ENCODE data around the gene SMAD7.

SMAD7 gene

GRCh38 chr18:48959921-48960920 lies 9.5 kb upstream of the SMAD7 start:
- no peak for DNase-seq

GRCh38 chr18:48959551-48959920 lies 8.8 kb upstream of the SMAD7 start:
- no peak for DNase-seq

GRCh38 chr18:48958951-48959350 lies 8.2 kb upstream of the SMAD7 start:
- no peak for DNase-seq

GRCh38 chr18:48957616-48958015 lies 6.9 kb upstream of the SMAD7 start:
- DNase-seq, result no peak

- DNase-seq, result no peak
Observed at GRCh38 chr18:48957136-48957535, 6.4 kb upstream of the SMAD7 start.

GRCh38 chr18:48956356-48956755 lies 5.6 kb upstream of the SMAD7 start:
- no peak for DNase-seq

- peak in 1 of 2 experiments; percentile 20 for DNase-seq
Observed at GRCh38 chr18:48955830-48956261, 5.1 kb upstream of the SMAD7 start.

- DNase-seq, result no peak
Observed at GRCh38 chr18:48954886-48955819, 4.4 kb upstream of the SMAD7 start.

- no peak for DNase-seq
Observed at GRCh38 chr18:48953104-48953706, 2.4 kb upstream of the SMAD7 start.

GRCh38 chr18:48952287-48953103 lies 1.7 kb upstream of the SMAD7 start:
- peak; percentile 91 to 94 for DNase-seq

GRCh38 chr18:48951448-48952286 lies 902 bp upstream of the SMAD7 start:
- DNase-seq, result peak in 1 of 2 experiments; percentile 96

GRCh38 chr18:48949606-48950535 lies 894 bp downstream of the SMAD7 start:
- peak; percentile 50 to 83 for DNase-seq

GRCh38 chr18:48949050-48949605 lies 1.6 kb downstream of the SMAD7 start:
- peak; percentile 50 to 61 for DNase-seq

- DNase-seq, result peak in 1 of 2 experiments; percentile 76
Observed at GRCh38 chr18:48948112-48949049, 2.4 kb downstream of the SMAD7 start.

GRCh38 chr18:48947560-48947959 lies 3.2 kb downstream of the SMAD7 start:
- DNase-seq, result peak in 1 of 2 experiments; percentile 35

- peak in 1 of 2 experiments; percentile 12 for DNase-seq
Observed at GRCh38 chr18:48947092-48947491, 3.7 kb downstream of the SMAD7 start.

GRCh38 chr18:48946329-48946835 lies 4.4 kb downstream of the SMAD7 start:
- peak; percentile 32 to 66 for DNase-seq

GRCh38 chr18:48945953-48946217 lies 4.9 kb downstream of the SMAD7 start:
- DNase-seq, result no peak

All from NCI-H526 (cell line).